RWPE1 (cell line): ENCODE results near the gene KRT13.

Experiments used
- CTCF ChIA-PET: fragments of 350-600 bp; sonication (Branson Sonifier 250); formaldehyde crosslinking; extraction: SDS; loops from one replicate; lab custom pipeline; 2021; lab: Yijun Ruan, JAX
- POLR2A ChIA-PET: fragments of 400-600 bp; formaldehyde crosslinking; extraction: SDS; loops from one replicate; lab custom pipeline; 2020; ENCODE audit warnings: antibody characterized with exemption; ENCODE audit not compliant: low non-redundant PET; lab: Yijun Ruan, JAX
- DNase-seq: peaks from one replicate; pipeline ENCODE4 v3.0.0; 2012; ENCODE audit warnings: low spot score
- H3K27ac ChIP-seq: fragments of 450-650 bp; 2 replicates; pipeline ENCODE4 v1.5.1; 2017
- TF ChIP-seq, protein P1 (sequence below): fragments of 450-650 bp; conservative IDR thresholded peaks from 2 replicates; pipeline ENCODE4 v1.5.1; 2017; ENCODE audit warnings: low read depth, mild to moderate bottlenecking

Gene KRT13

DNA sequence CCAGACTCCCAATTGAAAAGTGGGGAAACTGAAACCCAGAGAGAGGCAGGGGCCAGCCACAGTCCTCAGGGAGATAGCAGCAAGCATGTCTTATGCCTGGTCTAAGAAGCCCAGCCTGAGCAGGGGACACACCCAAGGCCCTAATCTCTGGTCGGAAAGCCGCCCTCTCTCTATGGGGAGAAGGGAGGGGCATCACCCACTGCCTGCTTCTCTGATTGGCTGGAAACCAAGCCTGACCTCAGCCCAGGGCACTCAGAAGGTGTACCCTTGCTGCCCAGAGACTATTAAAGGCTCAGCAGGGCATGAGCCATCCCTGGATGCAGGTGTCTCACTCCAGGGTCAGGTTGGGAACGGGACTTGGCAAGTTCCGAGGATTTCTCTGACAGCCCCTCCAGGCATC, 5.7 kb upstream of the KRT13 start:
- TF ChIP-seq, protein P1, sequence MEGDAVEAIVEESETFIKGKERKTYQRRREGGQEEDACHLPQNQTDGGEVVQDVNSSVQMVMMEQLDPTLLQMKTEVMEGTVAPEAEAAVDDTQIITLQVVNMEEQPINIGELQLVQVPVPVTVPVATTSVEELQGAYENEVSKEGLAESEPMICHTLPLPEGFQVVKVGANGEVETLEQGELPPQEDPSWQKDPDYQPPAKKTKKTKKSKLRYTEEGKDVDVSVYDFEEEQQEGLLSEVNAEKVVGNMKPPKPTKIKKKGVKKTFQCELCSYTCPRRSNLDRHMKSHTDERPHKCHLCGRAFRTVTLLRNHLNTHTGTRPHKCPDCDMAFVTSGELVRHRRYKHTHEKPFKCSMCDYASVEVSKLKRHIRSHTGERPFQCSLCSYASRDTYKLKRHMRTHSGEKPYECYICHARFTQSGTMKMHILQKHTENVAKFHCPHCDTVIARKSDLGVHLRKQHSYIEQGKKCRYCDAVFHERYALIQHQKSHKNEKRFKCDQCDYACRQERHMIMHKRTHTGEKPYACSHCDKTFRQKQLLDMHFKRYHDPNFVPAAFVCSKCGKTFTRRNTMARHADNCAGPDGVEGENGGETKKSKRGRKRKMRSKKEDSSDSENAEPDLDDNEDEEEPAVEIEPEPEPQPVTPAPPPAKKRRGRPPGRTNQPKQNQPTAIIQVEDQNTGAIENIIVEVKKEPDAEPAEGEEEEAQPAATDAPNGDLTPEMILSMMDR = no peak
- CTCF ChIA-PET = interaction anchor here (0.6 kb wide), 2 partner anchors 88 to 206 kb away, joined by 4 read pairs; no protein-coding TSS in a partner anchor
- no peak for DNase-seq
- H3K27ac ChIP-seq = peak overlapping the region; percentile 98
- POLR2A ChIA-PET = interaction anchor here (1.1 kb wide), 1 partner anchor 11 kb away, joined by 3 read pairs; no protein-coding TSS in a partner anchor

DNA sequence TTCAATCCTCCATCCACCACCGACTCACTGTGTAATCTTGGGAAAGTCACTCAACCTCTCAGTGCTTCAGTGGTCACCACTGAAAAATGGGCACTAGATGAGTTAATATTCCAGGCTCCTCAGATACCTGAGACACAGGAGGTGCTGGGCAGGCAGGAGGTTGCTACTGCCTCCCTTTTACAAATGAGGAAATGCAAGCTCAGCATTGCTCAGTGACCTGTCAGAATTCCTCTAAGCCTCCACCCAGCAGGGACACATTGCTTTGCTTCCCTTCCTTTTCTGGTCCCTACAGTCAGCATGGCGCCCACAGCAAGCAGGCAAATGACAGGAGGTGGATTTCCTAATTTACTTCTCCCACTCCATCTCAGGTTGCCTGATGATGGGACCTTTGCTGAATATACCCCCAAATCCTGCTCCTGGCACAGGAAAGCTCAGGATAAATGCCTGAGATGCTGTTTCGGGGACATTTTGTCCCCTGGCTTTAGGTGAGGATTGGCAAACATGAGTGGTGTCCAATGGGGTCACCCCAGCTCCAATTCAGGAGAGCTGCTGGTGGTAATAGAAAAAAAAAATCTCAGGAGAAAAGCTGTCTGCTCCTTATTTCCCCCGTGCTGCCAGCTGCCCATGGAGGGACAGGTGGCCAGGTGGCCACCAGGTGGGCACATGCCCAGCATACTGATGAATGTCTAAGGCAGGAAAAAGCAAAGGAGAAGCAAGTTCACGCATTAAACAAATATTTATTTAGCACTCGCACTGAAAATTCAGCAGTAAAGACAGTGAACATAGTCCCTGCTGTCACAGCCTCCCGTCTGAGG, 5.0 kb upstream of the KRT13 start:
- ChIA-PET CTCF (interaction anchor here (0.6 to 1.0 kb wide), 2 partner anchors 88 to 93 kb away, joined by 3 to 4 read pairs; no protein-coding TSS in a partner anchor), POLR2A (interaction anchor here (0.5 to 1.1 kb wide), 3 partner anchors 11 to 692 kb away, joined by 3 to 4 read pairs (median 3); no protein-coding TSS in a partner anchor)
- H3K27ac ChIP-seq = peak overlapping the region; percentile 98
- TF ChIP-seq, protein P1 = no peak
- DNase-seq = no peak

DNA sequence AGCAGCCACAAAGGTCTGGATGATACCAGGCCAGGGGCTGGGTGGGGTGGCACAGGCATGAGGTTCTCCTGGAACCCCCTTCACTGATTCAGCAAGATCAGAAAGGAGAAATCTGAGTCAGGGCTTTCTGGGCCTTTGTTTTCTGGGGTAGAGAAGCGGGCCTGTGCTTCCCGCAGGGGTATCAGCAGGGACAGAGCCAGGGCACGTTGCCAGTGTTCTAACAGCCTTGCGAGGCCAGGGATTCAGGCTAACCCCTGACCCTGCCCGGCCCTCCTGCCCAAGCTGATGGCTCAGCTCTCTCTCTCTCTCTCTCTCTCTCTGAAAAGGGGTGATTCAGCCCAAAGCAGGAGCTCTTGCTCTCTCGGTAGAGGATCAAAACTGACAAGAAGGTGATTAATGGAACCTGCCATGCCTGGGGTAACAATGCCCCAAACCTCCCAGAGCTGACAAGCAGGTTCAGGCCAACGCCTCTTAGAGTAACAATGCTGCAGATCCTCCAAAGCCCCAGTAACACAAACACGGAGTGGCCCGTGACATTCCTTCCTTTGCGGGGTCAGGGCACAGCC, 2.0 kb upstream of the KRT13 start:
- CTCF ChIA-PET = interaction anchor here (0.7 to 1.1 kb wide), 2 partner anchors 9 to 155 kb away, joined by 3 to 5 read pairs; no protein-coding TSS in a partner anchor
- peak overlapping the region; percentile 45 for H3K27ac ChIP-seq

DNA sequence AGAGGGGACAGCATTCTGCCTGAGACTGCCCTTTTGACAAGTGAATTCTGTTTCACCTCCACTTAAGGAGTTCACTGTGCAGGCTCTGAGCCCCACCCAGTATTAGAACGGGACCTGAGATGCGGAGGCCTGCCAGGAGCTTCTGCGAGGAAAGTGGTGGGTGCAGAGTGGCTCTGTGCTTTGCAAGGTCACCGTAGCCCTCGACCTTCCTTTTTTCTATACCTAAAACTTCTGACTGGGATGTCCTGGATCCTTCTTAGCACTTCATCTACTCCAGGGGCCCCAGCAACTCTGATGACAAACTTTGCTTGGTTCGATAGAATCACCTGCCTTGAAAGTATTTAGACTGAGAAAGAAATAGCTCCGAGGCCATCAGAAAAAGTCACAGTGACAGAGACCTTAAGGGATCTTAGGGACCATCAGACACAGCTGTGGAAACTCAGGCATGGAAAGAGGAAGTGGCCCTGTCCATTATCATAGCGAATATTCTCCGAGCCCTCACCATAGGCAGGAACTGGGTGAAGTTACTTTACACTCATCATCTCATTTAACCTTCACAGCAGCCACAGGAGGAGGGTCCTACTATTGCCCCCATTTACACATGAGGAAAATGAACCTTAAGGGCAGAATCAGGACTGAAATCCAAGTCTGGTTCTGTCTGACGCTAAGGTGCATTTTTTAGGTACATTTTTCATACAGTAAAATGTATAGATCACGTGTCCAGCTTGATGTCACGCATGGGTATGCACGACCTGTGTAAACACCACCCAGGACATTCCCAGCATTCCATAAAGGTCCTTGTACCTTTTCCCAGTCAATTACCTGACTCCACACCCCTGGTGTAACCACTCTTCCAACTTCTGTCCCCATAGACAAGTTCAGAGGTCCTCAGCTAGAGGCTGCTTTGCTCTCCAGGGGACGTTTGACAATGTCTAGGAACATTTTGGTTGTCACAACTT, 676 bp upstream of the KRT13 start:
- TF ChIP-seq, protein P1 = no peak
- ChIA-PET CTCF (interaction anchor here (0.9 to 1.1 kb wide), 2 partner anchors 13 to 43 kb away, joined by 3 read pairs; partner anchors contain the start of gene KRT15), POLR2A (no interaction called here)
- H3K27ac ChIP-seq = no peak overlapping the region
- DNase-seq = peak; percentile 44

More for the DNA sequence above, 2.0 kb upstream of the KRT13 start:
- TF ChIP-seq, protein P1 = no peak
- POLR2A ChIA-PET = no interaction called here
- DNase-seq = peak; percentile 76

DNA sequence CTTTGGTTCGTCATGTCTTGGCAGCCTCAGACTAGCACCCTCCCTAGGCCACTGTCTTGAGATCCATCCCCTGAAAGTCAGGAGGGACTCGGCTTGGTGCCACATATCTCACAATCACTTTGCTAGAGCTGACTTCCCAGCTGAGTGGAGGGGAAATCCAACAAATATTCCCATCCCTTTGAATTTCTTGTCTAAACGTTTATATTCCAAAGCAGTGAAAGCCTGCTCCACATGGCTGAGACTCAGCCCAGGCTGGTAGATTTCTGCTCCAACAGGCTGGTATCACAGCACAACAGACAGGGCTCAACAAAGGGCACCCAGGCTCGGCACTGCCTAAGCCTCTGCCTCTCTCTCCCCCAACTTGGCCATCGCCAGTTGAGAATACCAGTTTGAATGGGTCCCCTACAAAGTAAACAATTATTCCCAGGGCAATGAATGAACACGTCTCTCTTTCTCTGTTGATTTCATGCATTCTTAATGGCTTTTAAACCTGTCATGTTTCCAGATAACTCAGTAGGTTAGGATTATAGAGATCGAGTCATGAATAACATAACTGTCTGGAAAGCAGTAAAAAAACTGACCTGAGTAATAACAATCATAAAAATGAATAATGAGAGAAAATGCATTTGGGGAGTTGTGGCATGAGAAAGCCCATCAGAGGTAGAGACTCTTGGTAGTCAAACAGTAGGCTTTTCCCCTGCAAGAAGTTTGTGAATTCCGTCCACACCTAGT, 1.0 kb downstream of the KRT13 start:
- TF ChIP-seq, protein P1 = no peak
- DNase-seq = no peak
- peak overlapping the region; percentile 62 for H3K27ac ChIP-seq
- ChIA-PET POLR2A (interaction anchor here (0.6 kb wide), 1 partner anchor 445 kb away, joined by 5 read pairs; no protein-coding TSS in a partner anchor), CTCF (no interaction called here)
